ENCODE measurements around the gene HCRT.

DNA sequence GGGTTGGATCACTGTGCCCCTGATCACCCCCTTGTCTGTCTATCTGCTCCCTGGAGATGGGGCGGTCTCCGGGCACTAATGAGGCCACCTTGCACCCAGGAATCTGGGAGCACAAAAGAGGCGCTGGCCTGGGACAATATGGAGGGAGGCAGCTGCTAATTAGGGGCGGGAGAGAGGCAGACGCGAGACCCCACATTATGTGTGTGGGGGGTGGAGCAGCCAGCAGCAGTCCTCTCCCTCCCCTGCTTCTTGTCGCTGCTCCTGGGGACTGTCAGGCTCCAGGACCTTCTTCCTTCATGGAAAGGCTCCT, 324 bp upstream of the HCRT start:
- TF ChIP-seq, protein P1, sequence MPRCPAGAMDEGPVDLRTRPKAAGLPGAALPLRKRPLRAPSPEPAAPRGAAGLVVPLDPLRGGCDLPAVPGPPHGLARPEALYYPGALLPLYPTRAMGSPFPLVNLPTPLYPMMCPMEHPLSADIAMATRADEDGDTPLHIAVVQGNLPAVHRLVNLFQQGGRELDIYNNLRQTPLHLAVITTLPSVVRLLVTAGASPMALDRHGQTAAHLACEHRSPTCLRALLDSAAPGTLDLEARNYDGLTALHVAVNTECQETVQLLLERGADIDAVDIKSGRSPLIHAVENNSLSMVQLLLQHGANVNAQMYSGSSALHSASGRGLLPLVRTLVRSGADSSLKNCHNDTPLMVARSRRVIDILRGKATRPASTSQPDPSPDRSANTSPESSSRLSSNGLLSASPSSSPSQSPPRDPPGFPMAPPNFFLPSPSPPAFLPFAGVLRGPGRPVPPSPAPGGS (IDR thresholded peaks at IDR 0.05) = no peak
- TF ChIP-seq MAFK (IDR thresholded peaks at IDR 0.05; ENCODE audit: partially characterized antibody) = no peak
- TF ChIP-seq, protein P2, sequence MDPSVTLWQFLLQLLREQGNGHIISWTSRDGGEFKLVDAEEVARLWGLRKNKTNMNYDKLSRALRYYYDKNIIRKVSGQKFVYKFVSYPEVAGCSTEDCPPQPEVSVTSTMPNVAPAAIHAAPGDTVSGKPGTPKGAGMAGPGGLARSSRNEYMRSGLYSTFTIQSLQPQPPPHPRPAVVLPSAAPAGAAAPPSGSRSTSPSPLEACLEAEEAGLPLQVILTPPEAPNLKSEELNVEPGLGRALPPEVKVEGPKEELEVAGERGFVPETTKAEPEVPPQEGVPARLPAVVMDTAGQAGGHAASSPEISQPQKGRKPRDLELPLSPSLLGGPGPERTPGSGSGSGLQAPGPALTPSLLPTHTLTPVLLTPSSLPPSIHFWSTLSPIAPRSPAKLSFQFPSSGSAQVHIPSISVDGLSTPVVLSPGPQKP (IDR thresholded peaks at IDR 0.05; ENCODE audit: low read depth, low read length) = no peak
- TF ChIP-seq EP300 (IDR thresholded peaks at IDR 0.05) = no peak
- TF ChIP-seq, protein P3, sequence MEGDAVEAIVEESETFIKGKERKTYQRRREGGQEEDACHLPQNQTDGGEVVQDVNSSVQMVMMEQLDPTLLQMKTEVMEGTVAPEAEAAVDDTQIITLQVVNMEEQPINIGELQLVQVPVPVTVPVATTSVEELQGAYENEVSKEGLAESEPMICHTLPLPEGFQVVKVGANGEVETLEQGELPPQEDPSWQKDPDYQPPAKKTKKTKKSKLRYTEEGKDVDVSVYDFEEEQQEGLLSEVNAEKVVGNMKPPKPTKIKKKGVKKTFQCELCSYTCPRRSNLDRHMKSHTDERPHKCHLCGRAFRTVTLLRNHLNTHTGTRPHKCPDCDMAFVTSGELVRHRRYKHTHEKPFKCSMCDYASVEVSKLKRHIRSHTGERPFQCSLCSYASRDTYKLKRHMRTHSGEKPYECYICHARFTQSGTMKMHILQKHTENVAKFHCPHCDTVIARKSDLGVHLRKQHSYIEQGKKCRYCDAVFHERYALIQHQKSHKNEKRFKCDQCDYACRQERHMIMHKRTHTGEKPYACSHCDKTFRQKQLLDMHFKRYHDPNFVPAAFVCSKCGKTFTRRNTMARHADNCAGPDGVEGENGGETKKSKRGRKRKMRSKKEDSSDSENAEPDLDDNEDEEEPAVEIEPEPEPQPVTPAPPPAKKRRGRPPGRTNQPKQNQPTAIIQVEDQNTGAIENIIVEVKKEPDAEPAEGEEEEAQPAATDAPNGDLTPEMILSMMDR (IDR thresholded peaks at IDR 0.05) = no peak
- no peak for TF ChIP-seq HOXA7 (CRISPR knock-in tag; IDR thresholded peaks at IDR 0.05)

Measured in A549 (cell line).